ENCODE data around the gene GABBR2.

GRCh38 chr9:98701576-98701975 lies 7.2 kb downstream of the GABBR2 start:
- TF ChIP-seq CTCF (IDR thresholded peaks at IDR 0.05) = no peak
- TF ChIP-seq POLR2A (IDR thresholded peaks at IDR 0.05) = no peak

Measured in right lobe of liver (tissue), 4 donors.